Mucosa of stomach (tissue), 1 donor: Measurements from ENCODE around the gene DYNLL2.
"Not testable (repeated sequence)": the region's sequence is repeated elsewhere in the genome, so short reads cannot be mapped to it uniquely, and the experiment has no call there.

Experiments
- H3K27me3 ChIP-seq: one replicate; pipeline ENCODE4 v1.7.0; 2013; ENCODE audit warnings: mild to moderate bottlenecking, low read length; ENCODE audit not compliant: control insufficient read depth, insufficient read depth
- H3K36me3 ChIP-seq: one replicate; pipeline ENCODE4 v1.7.0; 2013; ENCODE audit warnings: low read length; ENCODE audit not compliant: control insufficient read depth, insufficient read depth
- H3K4me1 ChIP-seq: one replicate; pipeline ENCODE4 v1.7.0; 2013; ENCODE audit warnings: mild to moderate bottlenecking, low read length; ENCODE audit not compliant: control insufficient read depth, insufficient read depth
- H3K4me3 ChIP-seq: one replicate; pipeline ENCODE4 v1.7.0; 2013; ENCODE audit warnings: low read length
- H3K9ac ChIP-seq: one replicate; pipeline ENCODE4 v1.7.0; 2013; ENCODE audit warnings: mild to moderate bottlenecking, low read length, moderate library complexity
- H3K9me3 ChIP-seq: one replicate; pipeline ENCODE4 v1.7.0; 2013; ENCODE audit warnings: mild to moderate bottlenecking, low read length, moderate library complexity; ENCODE audit not compliant: control insufficient read depth
- donor health status: Pancreatic carcinoma.

DYNLL2 gene

DNA sequence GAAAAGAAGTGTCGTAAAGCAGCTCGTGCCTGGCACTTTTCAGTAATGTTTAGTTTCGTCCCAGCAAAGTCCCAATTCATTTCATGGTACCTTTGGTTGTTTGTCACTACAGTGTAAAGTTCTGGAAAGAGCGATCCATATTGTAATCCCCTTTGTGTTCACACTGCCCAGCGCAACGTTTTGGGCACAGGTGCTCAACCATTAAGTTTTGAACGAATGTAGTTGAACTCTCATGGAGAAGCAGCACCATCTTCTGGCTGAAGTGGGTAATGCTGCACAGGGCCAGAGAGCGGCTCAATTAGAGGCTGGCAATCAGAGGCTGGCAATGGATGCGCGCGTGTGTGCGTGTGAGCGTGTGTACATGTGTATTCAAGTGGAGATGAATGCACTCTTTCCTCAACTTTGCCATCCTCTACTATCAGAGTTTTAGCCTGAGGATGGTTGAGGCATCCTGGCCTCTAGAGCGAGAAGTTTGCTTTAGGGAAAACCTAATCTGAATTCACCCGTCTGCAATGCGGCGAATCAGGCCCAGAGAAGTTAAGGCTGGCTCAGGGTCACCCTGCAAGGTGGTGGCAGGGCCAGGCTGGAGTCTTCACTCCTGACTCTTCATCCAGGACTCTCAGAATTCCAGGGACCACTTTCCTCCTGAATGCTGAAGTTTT lies 29.9 kb downstream of the DYNLL2 start:
- H3K4me3 ChIP-seq = no peak overlapping the region
- no peaks in the 10 kb centered on the region for H3K4me1 ChIP-seq
- no peaks in the 10 kb centered on the region for H3K9me3 ChIP-seq
- no peak overlapping the region for H3K9ac ChIP-seq
- no peaks in the 10 kb centered on the region for H3K36me3 ChIP-seq
- no peaks in the 10 kb centered on the region for H3K27me3 ChIP-seq

DNA sequence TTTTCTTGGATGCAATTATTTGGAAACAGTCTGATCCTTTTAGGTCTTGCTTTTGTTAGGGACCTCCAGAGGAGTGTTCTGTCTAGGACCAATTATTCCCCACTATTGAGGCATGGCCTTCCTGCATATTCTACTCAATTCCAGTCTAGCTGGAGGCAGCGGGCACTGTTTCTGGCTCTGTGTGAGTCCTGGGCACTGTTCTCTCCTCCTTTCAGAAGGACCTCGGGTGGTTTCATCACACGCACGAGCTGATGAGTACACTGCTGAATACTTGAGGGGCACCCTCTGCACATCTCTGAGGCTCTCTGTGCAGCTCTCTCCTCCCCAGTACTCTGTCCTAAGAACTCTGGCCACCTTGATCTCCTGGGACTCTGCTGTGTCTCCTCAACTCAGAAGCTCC lies 30.7 kb downstream of the DYNLL2 start:
- Histone ChIP-seq H3K36me3 (no peaks in the 10 kb centered on the region), H3K9ac (no peak overlapping the region), H3K4me1 (no peaks in the 10 kb centered on the region)

DNA sequence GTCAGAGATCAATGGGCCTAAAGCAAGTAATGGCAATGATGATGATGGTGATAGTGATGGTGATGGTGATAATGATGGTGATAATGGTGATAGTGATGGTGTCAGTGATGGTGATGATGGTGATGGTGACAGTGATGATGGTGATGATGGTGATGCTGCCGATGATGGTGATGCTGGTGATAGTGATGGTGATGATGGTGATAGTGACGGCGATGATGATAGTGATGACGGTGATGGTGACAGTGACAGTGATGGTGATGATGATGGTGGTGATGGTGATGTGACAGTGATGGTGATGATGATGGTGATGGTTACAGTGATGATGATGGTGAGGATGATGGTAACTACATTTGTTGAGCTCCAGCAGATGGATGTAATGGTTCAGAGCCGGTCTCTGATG lies 34.2 kb downstream of the DYNLL2 start:
- Histone ChIP-seq H3K4me3 (no peak overlapping the region), H3K27me3 (no peaks in the 10 kb centered on the region), H3K9ac (no peak overlapping the region), H3K9me3 (no peaks in the 10 kb centered on the region), H3K36me3 (no peaks in the 10 kb centered on the region), H3K4me1 (no peaks in the 10 kb centered on the region)

More for the DNA sequence above, 30.7 kb downstream of the DYNLL2 start:
- no peaks in the 10 kb centered on the region for H3K27me3 ChIP-seq
- no peak overlapping the region for H3K4me3 ChIP-seq
- no peaks in the 10 kb centered on the region for H3K9me3 ChIP-seq

DNA sequence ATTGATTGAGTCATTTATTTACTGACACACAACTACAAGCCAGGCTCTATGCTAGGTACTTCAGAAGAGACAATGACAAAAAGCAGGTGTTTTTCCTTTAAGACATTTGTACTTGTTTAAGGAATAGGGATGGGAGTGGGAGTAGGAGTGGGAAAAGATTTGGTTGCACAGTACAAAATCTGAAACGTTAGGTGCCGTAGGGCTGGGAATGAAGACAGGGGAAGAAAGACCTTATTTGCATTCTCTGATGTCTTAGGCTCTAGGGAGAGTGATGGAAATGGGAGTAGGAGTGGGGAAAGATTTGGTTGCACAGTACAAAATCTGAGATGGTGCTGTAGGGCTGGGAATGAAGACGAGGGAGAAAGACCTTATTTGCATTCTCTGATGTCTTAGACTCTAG lies 36.3 kb downstream of the DYNLL2 start:
- Histone ChIP-seq H3K9ac (no peak overlapping the region), H3K27me3 (no peaks in the 10 kb centered on the region), H3K4me3 (no peak overlapping the region), H3K9me3 (no peaks in the 10 kb centered on the region), H3K36me3 (no peaks in the 10 kb centered on the region), H3K4me1 (no peaks in the 10 kb centered on the region)

DNA sequence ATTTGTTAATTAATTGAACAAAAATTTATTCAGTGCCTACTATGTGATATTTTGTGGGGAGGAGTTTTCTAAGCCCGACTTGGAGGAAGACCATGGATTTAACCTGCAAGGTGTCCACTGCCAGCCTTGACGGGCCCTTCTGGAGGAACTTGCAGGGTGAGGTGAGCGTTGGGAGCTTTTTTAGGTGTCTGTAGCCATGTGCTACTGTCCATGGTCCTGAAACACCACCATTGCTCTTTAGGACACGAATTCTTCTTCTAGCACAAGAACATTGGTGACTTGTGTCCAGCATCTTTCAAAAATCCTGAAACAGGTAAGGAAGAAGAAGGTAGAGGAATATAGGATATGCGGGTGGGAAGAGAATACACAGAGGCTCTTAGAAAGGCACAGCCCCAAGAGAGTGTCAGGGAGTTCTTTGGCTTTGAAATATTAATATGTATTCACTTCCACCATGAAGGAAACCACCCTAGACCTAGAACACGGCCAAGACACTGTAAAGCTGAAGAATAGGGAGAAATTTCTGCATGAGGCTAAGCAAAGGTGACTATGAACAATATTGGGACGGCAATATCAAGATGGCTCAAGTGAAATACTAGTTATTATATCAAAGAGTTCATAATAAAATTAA lies 37.1 kb downstream of the DYNLL2 start:
- Histone ChIP-seq H3K27me3 (no peaks in the 10 kb centered on the region), H3K36me3 (no peaks in the 10 kb centered on the region), H3K9me3 (no peaks in the 10 kb centered on the region), H3K4me1 (no peaks in the 10 kb centered on the region), H3K9ac (no peak overlapping the region), H3K4me3 (no peak overlapping the region)

DNA sequence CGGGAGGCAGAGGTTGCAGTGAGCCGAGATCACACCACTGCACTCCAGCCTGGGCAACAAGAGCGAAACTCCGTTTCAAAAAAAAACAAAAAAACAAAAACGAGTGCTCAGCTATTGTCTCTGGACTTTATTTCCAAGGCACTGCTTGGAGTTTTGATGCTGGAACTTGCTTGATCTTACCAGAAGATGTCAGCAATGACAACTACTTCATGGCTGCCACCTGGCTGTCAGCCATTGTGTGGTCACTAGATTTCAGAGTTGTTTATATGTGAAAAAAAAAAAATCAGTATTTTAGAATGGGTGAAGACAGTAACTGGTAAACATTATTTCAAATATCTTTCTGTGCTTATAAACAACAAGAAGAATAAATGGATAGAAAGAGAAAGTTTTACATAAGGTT lies 38.7 kb downstream of the DYNLL2 start:
- Histone ChIP-seq H3K4me3 (no peak overlapping the region), H3K9ac (no peak overlapping the region), H3K27me3 (no peaks in the 10 kb centered on the region), H3K9me3 (no peaks in the 10 kb centered on the region), H3K4me1 (no peaks in the 10 kb centered on the region), H3K36me3 (no peaks in the 10 kb centered on the region)

DNA sequence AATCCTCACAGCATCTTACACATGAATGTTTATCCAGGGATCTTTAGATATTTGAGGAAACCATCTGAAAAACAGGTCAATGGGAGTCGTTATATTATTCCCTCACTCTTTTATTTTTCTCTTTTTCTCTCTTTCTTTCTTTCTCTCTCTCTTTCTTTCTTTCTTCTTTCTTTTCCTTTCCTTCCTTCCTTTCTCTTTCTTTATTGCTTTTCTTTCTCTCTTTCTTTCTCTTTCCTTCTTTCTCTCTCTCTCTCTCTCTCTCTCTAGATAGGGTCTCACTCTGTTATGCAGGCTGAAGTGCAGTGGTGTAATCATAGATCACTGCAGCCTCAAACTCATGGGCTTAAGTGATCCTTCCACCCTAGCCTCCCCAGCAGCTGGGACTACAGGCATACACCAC lies 44.6 kb downstream of the DYNLL2 start:
- Histone ChIP-seq H3K9me3 (no peaks in the 10 kb centered on the region), H3K9ac (no peak overlapping the region), H3K27me3 (no peaks in the 10 kb centered on the region), H3K36me3 (no peaks in the 10 kb centered on the region), H3K4me3 (no peak overlapping the region), H3K4me1 (no peaks in the 10 kb centered on the region)

DNA sequence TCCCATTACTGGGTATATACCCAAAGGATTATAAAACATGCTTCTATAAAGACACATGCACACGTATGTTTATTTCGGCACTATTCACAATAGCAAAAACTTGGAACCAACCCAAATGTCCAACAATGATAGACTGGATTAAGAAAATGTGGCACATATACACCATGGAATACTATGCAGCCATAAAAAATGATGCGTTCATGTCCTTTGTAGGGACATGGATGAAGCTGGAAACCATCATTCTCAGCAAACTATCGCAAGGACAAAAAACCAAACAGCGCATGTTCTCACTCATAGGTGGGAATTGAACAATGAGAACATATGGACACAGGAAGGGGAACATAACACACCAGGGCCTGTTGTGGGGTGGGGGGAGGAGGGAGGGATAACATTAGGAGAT lies 49.5 kb downstream of the DYNLL2 start:
- H3K9ac ChIP-seq, H3K36me3 ChIP-seq, H3K4me1 ChIP-seq, H3K9me3 ChIP-seq, H3K4me3 ChIP-seq: not testable (repeated sequence)
- H3K27me3 ChIP-seq = peaks cover 11% of the 10 kb centered on the region

DNA sequence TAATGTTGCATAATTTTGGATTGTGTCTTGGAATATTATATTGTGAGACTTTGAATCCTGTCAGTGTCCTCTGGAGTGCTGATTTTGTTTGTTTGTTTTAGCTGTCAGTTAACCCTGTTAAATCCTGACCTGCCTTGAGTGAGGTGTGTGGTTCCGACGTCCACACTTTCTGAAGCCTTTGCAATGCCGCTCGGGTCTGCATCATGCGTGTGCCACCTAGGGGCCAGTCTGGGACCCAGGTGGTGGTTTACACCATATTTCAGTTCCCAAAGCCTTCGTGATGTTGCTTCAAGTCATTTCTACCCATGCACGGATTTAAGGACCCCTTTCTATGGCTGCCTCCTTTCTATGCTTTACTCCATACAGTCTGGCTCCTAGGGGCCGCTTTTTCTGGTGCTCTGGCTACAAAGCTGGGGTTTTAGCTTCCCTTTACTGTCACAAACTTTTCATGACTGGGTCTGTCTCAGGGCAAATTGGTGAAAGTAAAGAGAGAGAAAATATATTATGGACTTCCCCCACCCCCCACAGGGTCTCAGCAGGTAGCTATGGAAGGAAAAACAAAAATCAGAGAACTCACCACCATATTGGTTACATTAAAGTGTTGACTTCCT lies 53.6 kb downstream of the DYNLL2 start:
- H3K9me3 ChIP-seq = no peaks in the 10 kb centered on the region
- no peaks in the 10 kb centered on the region for H3K36me3 ChIP-seq
- peaks cover 13% of the 10 kb centered on the region for H3K27me3 ChIP-seq
- no peak overlapping the region for H3K9ac ChIP-seq
- no peaks in the 10 kb centered on the region for H3K4me1 ChIP-seq
- no peak overlapping the region for H3K4me3 ChIP-seq

DNA sequence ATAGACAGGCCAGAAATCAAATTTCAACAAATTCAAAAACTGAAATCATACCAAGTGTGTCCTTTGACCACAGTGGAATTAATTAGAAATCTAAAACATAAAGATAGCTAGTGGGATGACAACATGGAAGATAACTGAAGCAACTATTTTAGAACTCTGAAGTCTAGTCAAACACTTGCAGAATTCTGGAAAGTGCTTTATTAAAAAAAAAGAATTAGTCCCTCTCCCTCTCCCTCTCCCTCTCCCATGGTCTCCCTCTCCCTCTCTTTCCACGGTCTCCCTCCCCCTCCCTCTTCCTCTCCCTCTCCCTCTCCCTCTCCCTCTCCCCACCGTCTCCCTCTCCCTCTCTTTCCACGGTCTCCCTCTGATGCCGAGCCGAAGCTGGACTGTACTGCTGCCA lies 58.3 kb downstream of the DYNLL2 start:
- peaks cover 9% of the 10 kb centered on the region for H3K27me3 ChIP-seq
- no peaks in the 10 kb centered on the region for H3K36me3 ChIP-seq
- no peaks in the 10 kb centered on the region for H3K4me1 ChIP-seq
- no peak overlapping the region for H3K4me3 ChIP-seq
- H3K9me3 ChIP-seq = no peaks in the 10 kb centered on the region
- H3K9ac ChIP-seq = no peak overlapping the region

DNA sequence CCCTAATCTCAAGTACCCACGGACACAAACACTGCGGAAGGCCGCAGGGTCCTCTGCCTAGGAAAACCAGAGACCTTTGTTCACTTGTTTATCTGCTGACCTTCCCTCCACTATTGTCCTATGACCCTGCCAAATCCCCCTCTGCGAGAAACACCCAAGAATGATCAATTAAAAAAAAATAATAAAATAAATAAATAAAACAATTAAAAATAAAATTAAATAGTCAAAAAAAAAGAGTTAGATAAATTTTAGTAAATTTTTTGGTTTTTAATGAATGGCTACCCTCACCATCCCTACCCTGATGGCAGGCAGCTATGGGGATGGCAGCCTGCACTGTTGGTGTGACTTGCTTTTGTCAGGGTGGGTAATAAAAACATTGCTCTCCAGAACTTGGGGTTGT lies 60.1 kb downstream of the DYNLL2 start:
- H3K27me3 ChIP-seq, H3K9ac ChIP-seq, H3K4me1 ChIP-seq, H3K4me3 ChIP-seq, H3K9me3 ChIP-seq, H3K36me3 ChIP-seq: not testable (repeated sequence)

DNA sequence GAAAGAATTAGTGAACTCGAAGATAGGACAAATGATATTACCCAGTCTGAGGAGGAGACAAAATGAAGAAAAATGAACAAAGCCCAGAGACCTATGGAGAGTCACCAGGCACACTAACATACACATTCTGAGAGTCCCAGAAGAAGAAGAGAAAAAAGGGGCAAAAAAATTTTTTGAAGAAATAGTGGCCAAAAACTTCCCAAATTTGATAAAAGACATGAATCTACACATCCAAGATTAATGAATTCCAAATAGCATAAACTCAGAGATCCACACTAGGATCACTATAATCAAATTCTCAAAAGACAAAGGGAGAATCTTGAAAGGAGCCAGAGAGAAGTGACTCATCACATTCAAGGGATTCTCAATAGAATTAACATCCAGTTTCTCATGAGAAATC lies 61.6 kb downstream of the DYNLL2 start:
- Histone ChIP-seq H3K4me3 (no peak overlapping the region), H3K36me3 (no peaks in the 10 kb centered on the region), H3K9me3 (no peaks in the 10 kb centered on the region), H3K4me1 (no peaks in the 10 kb centered on the region), H3K27me3 (no peaks in the 10 kb centered on the region), H3K9ac (no peak overlapping the region)
